HepG2 (cell line): ENCODE data around the gene GRM8. TPM values are rescaled to one million over a fixed set of nuclear protein-coding genes. Genes with fewer than 3 reads are reported as not detected.

ENCODE experiments used
- ATAC-seq: fragments of 200-7000 bp; cut with Tn5 transposase; 3 replicates; pipeline ENCODE4 v1.9.1; 2020; ENCODE audit warnings: mild to moderate bottlenecking, moderate library complexity
- BruUV-seq: library from RNA; stranded (reverse); fragments of 400-500 nt; replicated peaks from 2 replicates; lab custom pipeline; 2021; lab: Mats Ljungman, UMichigan
- CTCF ChIA-PET: fragments of 300-600 bp; formaldehyde crosslinking; extraction: SDS; loops from one replicate; lab custom pipeline; 2021; ENCODE audit warnings: low total read pairs, inconsistent platforms, low intra/inter-chr PET ratio; lab: Yijun Ruan, JAX
- POLR2A ChIA-PET: fragments of 350-600 bp; sonication (Branson Sonifier 250); formaldehyde crosslinking; loops from one replicate; lab custom pipeline; 2020; ENCODE audit warnings: antibody characterized with exemption, inconsistent platforms; lab: Yijun Ruan, JAX
- DNase-seq: peaks from one replicate; pipeline ENCODE4 v3.0.0-alpha.2; 2015; ENCODE audit warnings: low spot score
- FAIRE-seq: peaks from 3 replicates; lab custom pipeline; 2011; peaks lifted over from hg19 to GRCh38; lab: Jason Lieb, UNC
- H2AFZ ChIP-seq: one replicate; pipeline ENCODE4 v1.6.1; 2011; ENCODE audit warnings: low read length, inconsistent platforms
- H3K27ac ChIP-seq: fragments of 300-600 bp; 3 replicates; pipeline ENCODE4 v1.8.0; 2011; ENCODE audit warnings: mixed run types, mild to moderate bottlenecking, mixed read lengths, low read length, inconsistent platforms; ENCODE audit not compliant: insufficient read depth; ENCODE audit errors: extremely low read length
- H3K27me3 ChIP-seq, 2 experiments: fragments of 200-600 bp in 1 of 2; 2 replicates in 1 of 2; 3 replicates in 1 of 2; pipeline versions ENCODE4 v1.6.0 to v1.8.0; 2011; ENCODE audit warnings: low read length in 2 of 2, mild to moderate bottlenecking in 2 of 2, moderate library complexity in 2 of 2, inconsistent platforms in 1 of 2; ENCODE audit not compliant: insufficient read depth in 2 of 2, control insufficient read depth in 1 of 2
- H3K36me3 ChIP-seq, 2 experiments: fragments of 200-600 bp in 1 of 2; replicated peaks in 1 of 2; 2 replicates in 1 of 2; 3 replicates in 1 of 2; pipeline versions ENCODE4 v1.5.1 to v1.8.0; 2011; ENCODE audit warnings: low read length in 2 of 2, inconsistent platforms in 1 of 2; ENCODE audit not compliant: insufficient read depth in 2 of 2, control insufficient read depth in 1 of 2
- H3K4me1 ChIP-seq: 2 replicates; pipeline ENCODE4 v1.5.1; 2012; ENCODE audit warnings: low read length, inconsistent platforms; ENCODE audit not compliant: insufficient read depth
- H3K4me2 ChIP-seq: 2 replicates; pipeline ENCODE4 v1.6.0; 2011; ENCODE audit warnings: low read depth, low read length, inconsistent platforms
- H3K4me3 ChIP-seq, 3 experiments: fragments of 200-600 bp in 1 of 3; sonication (generic), shearing (Covaris generic) in 1 of 3; replicated peaks in 1 of 3; 2 replicates each; pipeline ENCODE4 v1.5.1; 2011 to 2016; ENCODE audit warnings: low read length in 3 of 3, inconsistent platforms in 2 of 3, low read depth in 2 of 3, mild to moderate bottlenecking in 2 of 3, control low read depth in 1 of 3, mixed read lengths in 1 of 3; ENCODE audit not compliant: insufficient read depth in 1 of 3
- H3K79me2 ChIP-seq: one replicate; pipeline ENCODE4 v1.6.1; 2011; ENCODE audit warnings: low read length, inconsistent platforms; ENCODE audit not compliant: insufficient read depth
- H3K9ac ChIP-seq: 2 replicates; pipeline ENCODE4 v1.6.0; 2011; ENCODE audit warnings: mild to moderate bottlenecking, low read depth, low read length, inconsistent platforms; ENCODE audit not compliant: insufficient read depth
- H3K9me3 ChIP-seq: 2 replicates; pipeline ENCODE4 v1.5.1; 2012; ENCODE audit warnings: mild to moderate bottlenecking, low read length
- H4K20me1 ChIP-seq: 2 replicates; pipeline ENCODE4 v1.6.0; 2011; ENCODE audit warnings: inconsistent platforms, mild to moderate bottlenecking, low read length, moderate library complexity; ENCODE audit not compliant: insufficient read depth
- DR1 ChIP-seq: sonication (generic); formaldehyde crosslinking; IDR thresholded peaks from 2 replicates; pipeline ENCODE4 v1.8.0; 2021; ENCODE audit warnings: mild to moderate bottlenecking, missing genetic modification reagents, inconsistent platforms
- SIX4 ChIP-seq: sonication (generic); formaldehyde crosslinking; IDR thresholded peaks from 2 replicates; pipeline ENCODE4 v1.4.0; 2020; ENCODE audit warnings: missing genetic modification reagents
- SRF ChIP-seq: IDR thresholded peaks from 2 replicates; pipeline ENCODE4 v1.6.1; 2011; ENCODE audit warnings: mild to moderate bottlenecking, low read depth, low read length, moderate library complexity
- ZNF205 ChIP-seq: IDR thresholded peaks from 2 replicates; pipeline ENCODE4 v1.6.1; 2018; ENCODE audit warnings: missing biosample characterization, missing genetic modification reagents
- ZNF296 ChIP-seq: sonication (generic); formaldehyde crosslinking; conservative IDR thresholded peaks from 2 replicates; pipeline ENCODE4 v1.5.0; 2020; ENCODE audit warnings: mild to moderate bottlenecking, missing genetic modification reagents
- ZNF496 ChIP-seq: sonication (generic); formaldehyde crosslinking; IDR thresholded peaks from 2 replicates; pipeline ENCODE4 v1.8.1; 2023; ENCODE audit warnings: mild to moderate bottlenecking, moderate library complexity, missing genetic modification reagents; ENCODE audit not compliant: insufficient replicate concordance
- ZNF609 ChIP-seq: sonication (generic); formaldehyde crosslinking; IDR thresholded peaks from 2 replicates; pipeline ENCODE4 v1.4.0; 2020; ENCODE audit warnings: mild to moderate bottlenecking, missing genetic modification reagents, borderline replicate concordance
- WGBS: methylation state at CpG from one replicate; pipeline ENCODE4 v1.1.6; 2017; ENCODE audit warnings: low lambda C conversion rate; 5-methylcytosine and 5-hydroxymethylcytosine counted together
- in situ Hi-C: cut with HindIII; loops from 2 replicates; pipeline ENCODE4 v1.10.0; 2017; ENCODE audit warnings: low pct_unique_long_range_greater_than_20kb; ENCODE audit not compliant: extremely low pct_ligation_motif_present
- intact Hi-C: fragments of 100-400 bp; cut with micrococcal nuclease; formaldehyde crosslinking; loops from one replicate; pipeline ENCODE4 v1.10.0; 2022; ENCODE audit not compliant: unreplicated experiment
- polyA plus RNA-seq, 8 experiments: library from polyadenylated mRNA; depleted of rRNA in 3 of 8; stranded (reverse) in 7 of 8; unstranded in 1 of 8; fragments of >200 nt; fragmentation: Illumina TruSeq in 4 of 8; extraction: Trizol in 4 of 8; gene quantifications; 2 replicates each; pipeline versions ENCODE4 v1.2.1 to v1.2.3, GENCODE V29; 2011 to 2016; ENCODE audit warnings: low read depth in 4 of 8, missing spikeins in 1 of 8, mixed read lengths in 1 of 8; ENCODE audit not compliant: insufficient read depth in 1 of 8
- total RNA-seq, 5 experiments: library from RNA; depleted of rRNA; stranded (reverse); fragments of >200 nt; fragmentation: Illumina TruSeq; extraction: Trizol; gene quantifications; 2 replicates each; pipeline ENCODE4 v1.2.3, GENCODE V29; 2016; ENCODE audit warnings: low read depth in 1 of 5

GRM8 gene
- total and polyA plus RNA-seq, 2 of the 13 experiments (the other 11 are each of a cell fraction or from before 2014, with no cell fraction given): not detected

GRCh38 chr7:127189886-127190285 lies 62.9 kb downstream of the GRM8 start:
- WGBS: 8% methylated on average over 3 of the region's 3 CpGs
- no peaks in the 10 kb centered on the region for H3K36me3 ChIP-seq
- no peak for TF ChIP-seq SIX4 (CRISPR knock-in tag)
- no peak for TF ChIP-seq DR1 (CRISPR knock-in tag)
- TF ChIP-seq ZNF609 (CRISPR knock-in tag): no peak
- no peak for TF ChIP-seq ZNF496 (CRISPR knock-in tag)
- TF ChIP-seq SRF: no peak
- no peak for TF ChIP-seq ZNF205
- TF ChIP-seq ZNF296 (CRISPR knock-in tag): no peak
- BruUV-seq: no TSS peak
- ChIA-PET POLR2A (no interaction called here), CTCF (no interaction called here)
- H3K27ac ChIP-seq: no peak overlapping the region
- no peak overlapping the region for H2AFZ ChIP-seq
- no peak for DNase-seq
- H3K79me2 ChIP-seq: no peaks in the 10 kb centered on the region
- in situ Hi-C loops: no loop called here
- H3K9me3 ChIP-seq: no peaks in the 10 kb centered on the region
- no peaks in the 10 kb centered on the region for H3K4me1 ChIP-seq
- no peaks in the 10 kb centered on the region for H4K20me1 ChIP-seq
- H3K27me3 ChIP-seq: no peaks in the 10 kb centered on the region
- H3K4me3 ChIP-seq: no peak overlapping the region
- H3K4me2 ChIP-seq: no peak overlapping the region
- H3K9ac ChIP-seq: no peak overlapping the region
- intact Hi-C loops: no loop called here
- ATAC-seq: no peak
- no peak for FAIRE-seq
